ENCODE results near the gene MAP7D2. TPM values are rescaled to one million over a fixed set of nuclear protein-coding genes. Genes with fewer than 3 reads are reported as not detected.
A peak's percentile ranks its signal among the peaks of the same experiment; 100 is the strongest.

The MAP7D2 gene
- total RNA-seq, 2 experiments from 2014 or later: 0.43 to 0.50 TPM

DNA sequence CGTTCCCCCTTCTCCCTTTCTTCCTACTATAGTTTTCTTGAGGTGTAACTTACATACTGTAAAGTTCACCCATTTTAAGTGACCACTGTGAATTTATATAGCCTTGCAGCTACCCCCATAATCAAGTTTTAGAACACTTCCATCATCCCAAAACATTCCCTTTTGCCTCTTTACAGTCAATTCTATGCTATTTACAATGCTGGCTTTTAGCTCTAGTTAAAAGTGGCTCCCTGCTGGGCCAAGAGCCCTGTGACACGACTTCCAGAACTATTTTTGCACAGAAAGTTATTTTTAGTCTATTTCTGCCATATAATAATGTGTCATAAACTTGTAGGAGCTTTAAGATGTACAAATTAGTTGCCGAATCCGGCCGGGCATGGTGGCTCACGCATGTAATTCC, 26.9 kb downstream of the MAP7D2 start:
- Mint-ChIP-seq H3K4me3 (no peak overlapping the region), H3K27me3 (peaks cover 8% of the 10 kb centered on the region), H3K4me1 (no peaks in the 10 kb centered on the region), H3K9me3 (no peaks in the 10 kb centered on the region), H3K36me3 (ENCODE audit: low read depth) (no peaks in the 10 kb centered on the region), H3K27ac (no peak overlapping the region)
- ChIA-PET CTCF (no interaction called here), POLR2A (no interaction called here)
- no peak for DNase-seq

DNA sequence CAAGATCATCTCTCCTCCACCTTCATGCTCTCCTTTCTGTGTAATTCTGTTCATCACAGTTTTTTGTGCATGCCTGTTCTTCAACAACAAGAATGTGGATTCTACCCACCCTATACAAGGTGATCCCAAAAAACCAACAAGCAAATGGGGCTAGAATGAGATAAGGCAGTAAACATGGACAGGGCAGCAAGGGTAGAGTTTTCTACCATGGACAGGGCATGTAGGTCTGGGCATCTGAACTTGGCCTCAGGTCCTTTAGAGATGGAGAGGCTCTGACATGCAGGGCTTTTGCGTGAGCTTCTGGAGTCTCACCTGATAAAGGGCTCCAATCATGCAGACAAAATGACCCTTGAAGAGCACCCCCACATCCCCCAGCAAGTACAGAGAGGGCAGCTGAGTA, 36.4 kb downstream of the MAP7D2 start:
- Mint-ChIP-seq H3K27me3 (peaks cover 2% of the 10 kb centered on the region), H3K9me3 (no peaks in the 10 kb centered on the region), H3K27ac (no peak overlapping the region), H3K4me3 (no peak overlapping the region), H3K36me3 (ENCODE audit: low read depth) (no peaks in the 10 kb centered on the region), H3K4me1 (no peaks in the 10 kb centered on the region)
- POLR2A ChIA-PET: no interaction called here
- CTCF ChIA-PET: no interaction called here
- DNase-seq: no peak

DNA sequence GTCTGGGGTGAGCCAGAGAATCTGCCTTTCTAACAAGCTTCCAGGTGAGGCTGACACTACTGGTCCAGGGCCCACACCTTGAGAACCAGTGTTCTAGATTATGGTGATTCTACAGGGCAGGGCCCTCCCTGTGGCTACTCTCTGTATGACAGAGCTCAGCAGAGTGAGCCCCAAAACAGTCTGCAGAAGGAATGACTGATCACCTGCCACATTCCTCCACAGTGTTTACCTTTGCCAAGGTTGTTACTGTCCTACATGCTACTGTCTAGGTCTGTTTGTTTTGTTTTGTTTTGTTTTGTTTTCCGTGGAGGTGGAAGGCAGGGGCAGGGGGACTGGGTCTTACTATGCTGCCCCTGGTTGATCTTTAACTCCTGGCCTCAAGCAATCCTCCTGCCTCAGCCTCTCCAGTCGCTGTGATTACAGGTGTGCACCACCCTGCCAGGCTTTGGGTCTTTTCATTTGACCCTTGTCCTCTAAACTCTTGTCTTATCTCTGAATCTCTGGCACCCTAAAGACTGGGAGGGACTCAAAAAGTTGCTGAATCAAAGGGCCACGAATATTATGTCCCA, 45.1 kb downstream of the MAP7D2 start:
- Mint-ChIP-seq H3K4me3 (no peak overlapping the region), H3K27ac (no peak overlapping the region), H3K9me3 (no peaks in the 10 kb centered on the region), H3K4me1 (no peaks in the 10 kb centered on the region), H3K36me3 (ENCODE audit: low read depth) (no peaks in the 10 kb centered on the region), H3K27me3 (peaks cover 2% of the 10 kb centered on the region)
- ChIA-PET POLR2A (no interaction called here), CTCF (interaction anchor here (0.6 kb wide), 1 partner anchor 964 kb away, joined by 3 read pairs; no protein-coding TSS in a partner anchor)
- DNase-seq: no peak

DNA sequence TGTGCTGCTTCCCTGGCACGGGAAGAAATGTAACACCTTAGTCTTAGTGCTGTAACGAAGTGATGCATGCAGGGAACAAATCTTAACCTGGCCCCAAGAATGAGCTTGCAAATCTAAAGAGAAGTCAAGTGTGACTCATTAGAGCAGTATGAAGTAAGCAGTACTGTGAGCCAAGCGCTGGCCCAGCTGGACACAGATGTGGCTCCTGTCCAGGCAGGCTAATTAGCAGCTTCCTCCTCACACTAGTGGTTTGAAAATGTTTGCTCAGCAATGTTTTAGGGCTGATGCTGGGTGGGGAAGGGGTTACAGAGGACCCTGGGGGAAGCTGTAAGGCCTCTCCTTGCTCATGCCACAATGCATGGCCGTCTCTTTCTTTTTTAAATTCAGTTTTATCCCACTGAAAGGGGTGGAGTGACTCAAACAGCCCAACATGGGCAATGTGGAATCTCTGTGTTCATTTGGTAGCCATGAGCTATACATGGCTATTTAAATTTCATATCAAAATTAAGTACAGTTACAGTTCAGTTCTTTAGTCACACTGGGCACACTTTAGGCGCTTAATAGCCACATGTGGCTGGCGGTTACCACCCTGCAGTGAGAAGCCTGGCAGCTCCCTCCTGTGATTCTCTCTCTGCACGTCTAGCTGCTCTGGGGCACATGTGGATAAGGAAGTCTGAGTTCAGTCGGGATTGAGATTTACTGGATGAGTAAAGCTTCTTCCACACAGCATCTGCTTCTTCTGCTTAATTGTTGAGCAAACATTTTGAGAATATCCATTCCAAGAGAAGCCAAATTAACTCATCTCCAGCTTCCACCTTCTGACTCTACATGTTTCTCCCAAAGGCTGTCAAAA, 48.8 kb downstream of the MAP7D2 start:
- no peaks in the 10 kb centered on the region for H3K9me3 Mint-ChIP-seq
- POLR2A ChIA-PET: no interaction called here
- DNase-seq: no peak
- no peaks in the 10 kb centered on the region for H3K27me3 Mint-ChIP-seq
- H3K36me3 Mint-ChIP-seq (ENCODE audit: low read depth): no peaks in the 10 kb centered on the region
- H3K4me3 Mint-ChIP-seq: no peak overlapping the region
- H3K27ac Mint-ChIP-seq: no peak overlapping the region
- no peaks in the 10 kb centered on the region for H3K4me1 Mint-ChIP-seq
- CTCF ChIA-PET: interaction anchor here (0.9 to 1.6 kb wide), 3 partner anchors 23 to 474 kb away, joined by 3 to 15 read pairs (median 4); no protein-coding TSS in a partner anchor

DNA sequence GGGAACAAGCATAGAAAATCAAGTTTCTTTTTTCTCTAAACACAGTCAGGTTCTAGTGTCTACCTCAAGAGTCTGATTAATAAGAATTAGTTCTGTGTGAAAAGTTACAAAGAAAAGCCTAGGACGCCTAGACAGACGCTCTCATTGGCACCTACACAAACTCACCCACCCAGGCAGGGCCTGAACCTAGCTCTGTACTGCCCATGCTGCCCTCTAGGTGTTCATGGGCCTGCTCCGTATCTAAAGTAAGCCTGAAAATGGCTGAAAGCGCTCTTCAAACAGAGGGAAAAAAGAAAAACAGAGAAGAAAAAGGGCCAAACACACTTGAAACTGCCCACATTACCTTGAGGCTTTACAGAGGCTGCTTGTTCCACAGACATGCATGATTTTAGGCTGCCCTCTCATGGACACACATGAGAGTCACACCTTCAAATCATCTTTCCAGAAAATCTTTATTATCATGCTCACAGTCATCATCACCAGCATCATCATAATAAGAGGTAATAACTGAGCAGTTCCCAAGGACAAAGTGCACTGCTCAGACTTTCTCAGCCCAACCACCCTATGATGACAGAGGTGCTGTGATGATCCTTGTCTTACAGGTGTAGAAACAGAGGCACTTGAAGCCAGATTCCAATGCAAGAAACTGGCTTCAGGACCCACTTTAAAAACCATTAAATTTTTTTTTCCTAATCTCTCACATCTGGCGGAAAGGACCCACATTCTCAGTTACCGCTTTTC, 49.6 kb downstream of the MAP7D2 start:
- no peak overlapping the region for H3K27ac Mint-ChIP-seq
- POLR2A ChIA-PET: no interaction called here
- H3K9me3 Mint-ChIP-seq: no peaks in the 10 kb centered on the region
- DNase-seq: peak; percentile 18
- no peaks in the 10 kb centered on the region for H3K36me3 Mint-ChIP-seq (ENCODE audit: low read depth)
- no peaks in the 10 kb centered on the region for H3K4me1 Mint-ChIP-seq
- no peaks in the 10 kb centered on the region for H3K27me3 Mint-ChIP-seq
- CTCF ChIA-PET: interaction anchor here (0.7 to 1.9 kb wide), 4 partner anchors 51 to 474 kb away, joined by 3 to 15 read pairs (median 6); no protein-coding TSS in a partner anchor
- no peak overlapping the region for H3K4me3 Mint-ChIP-seq

DNA sequence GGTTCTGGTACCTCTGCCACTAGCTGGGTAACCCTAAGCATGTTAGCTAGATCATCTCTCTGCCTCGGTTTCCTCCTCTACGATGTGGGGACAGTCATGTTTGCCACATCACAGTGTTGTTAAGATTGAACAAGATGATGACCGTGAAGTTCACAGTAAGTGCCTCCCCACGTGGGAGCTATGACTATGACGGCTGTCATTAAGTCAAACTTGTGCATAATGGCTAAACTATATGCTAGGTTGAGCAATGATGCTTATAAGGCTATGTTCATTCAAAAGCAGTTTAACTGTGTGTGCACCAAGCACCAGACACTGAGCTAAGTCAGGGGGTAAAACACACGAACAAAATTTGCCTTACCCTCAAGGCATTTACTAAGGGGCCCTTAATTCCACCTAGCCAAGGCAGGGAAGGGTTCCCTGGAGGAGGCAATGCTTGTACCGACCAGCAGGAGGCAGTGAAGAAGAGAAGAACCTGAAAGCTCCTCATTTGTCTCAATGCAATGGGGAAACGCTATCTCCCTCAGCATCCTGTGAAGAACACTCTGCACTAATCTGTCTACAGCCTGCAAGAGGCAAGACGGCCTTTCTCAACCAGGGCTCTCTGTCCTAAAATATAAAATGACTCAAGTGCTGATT, 52.9 kb downstream of the MAP7D2 start:
- Mint-ChIP-seq H3K36me3 (ENCODE audit: low read depth) (no peaks in the 10 kb centered on the region), H3K9me3 (no peaks in the 10 kb centered on the region), H3K27me3 (no peaks in the 10 kb centered on the region), H3K27ac (no peak overlapping the region), H3K4me3 (no peak overlapping the region), H3K4me1 (peaks cover 17% of the 10 kb centered on the region)
- ChIA-PET CTCF (interaction anchor here (1.5 kb wide), 1 partner anchor 159 kb away, joined by 7 read pairs; no protein-coding TSS in a partner anchor), POLR2A (no interaction called here)
- no peak for DNase-seq

DNA sequence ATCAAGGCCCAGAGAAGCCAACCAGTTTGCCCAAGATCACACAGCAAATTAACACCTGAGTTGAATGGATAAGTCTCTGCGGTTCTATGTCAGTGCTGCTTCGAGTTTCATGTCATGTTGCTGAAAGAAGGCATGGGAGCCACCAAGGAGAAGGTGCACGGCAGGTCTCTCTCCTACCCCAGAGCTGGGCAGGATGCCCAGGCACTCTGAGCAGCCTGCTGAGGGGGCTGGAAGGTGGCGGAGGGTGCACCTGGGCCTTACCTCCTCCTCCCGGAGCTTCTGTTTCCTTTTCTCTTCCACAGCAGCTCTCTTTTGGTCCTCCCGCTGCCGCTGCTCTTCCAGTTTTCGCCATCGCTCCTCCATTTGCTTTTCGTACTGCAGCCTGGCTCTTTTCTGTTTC, 53.6 kb downstream of the MAP7D2 start:
- Mint-ChIP-seq H3K9me3 (no peaks in the 10 kb centered on the region), H3K27me3 (peaks cover 2% of the 10 kb centered on the region), H3K4me1 (peaks cover 17% of the 10 kb centered on the region), H3K27ac (no peak overlapping the region), H3K36me3 (ENCODE audit: low read depth) (no peaks in the 10 kb centered on the region), H3K4me3 (no peak overlapping the region)
- CTCF ChIA-PET: interaction anchor here (1.5 kb wide), 1 partner anchor 158 kb away, joined by 7 read pairs; no protein-coding TSS in a partner anchor
- no peak for DNase-seq
- POLR2A ChIA-PET: no interaction called here

DNA sequence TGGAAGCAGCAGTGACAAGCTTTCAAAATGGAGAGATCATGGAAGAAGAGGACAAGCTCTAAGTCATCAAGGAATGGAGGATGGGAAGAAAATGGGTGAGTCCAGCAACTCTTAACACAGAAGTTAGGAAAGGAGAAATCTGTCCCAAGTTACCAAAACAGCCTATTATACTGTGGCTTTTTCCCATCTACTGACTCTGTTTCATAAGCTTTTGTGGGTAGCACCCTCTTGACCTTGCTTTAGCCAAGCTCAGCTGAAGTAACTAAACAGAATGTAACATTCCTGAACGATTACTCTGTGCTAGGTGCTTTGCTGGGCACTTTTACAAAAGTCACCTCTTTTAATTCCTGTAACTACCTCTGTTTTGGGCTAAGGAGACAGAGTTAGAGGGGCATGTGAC, 54.9 kb downstream of the MAP7D2 start:
- CTCF ChIA-PET: interaction anchor here (0.9 to 1.7 kb wide), 2 partner anchors 70 to 156 kb away, joined by 3 to 9 read pairs; no protein-coding TSS in a partner anchor
- Mint-ChIP-seq H3K9me3 (no peaks in the 10 kb centered on the region), H3K4me3 (no peak overlapping the region), H3K36me3 (ENCODE audit: low read depth) (no peaks in the 10 kb centered on the region), H3K27me3 (peaks cover 2% of the 10 kb centered on the region), H3K4me1 (peaks cover 17% of the 10 kb centered on the region), H3K27ac (no peak overlapping the region)
- DNase-seq: no peak
- POLR2A ChIA-PET: no interaction called here

DNA sequence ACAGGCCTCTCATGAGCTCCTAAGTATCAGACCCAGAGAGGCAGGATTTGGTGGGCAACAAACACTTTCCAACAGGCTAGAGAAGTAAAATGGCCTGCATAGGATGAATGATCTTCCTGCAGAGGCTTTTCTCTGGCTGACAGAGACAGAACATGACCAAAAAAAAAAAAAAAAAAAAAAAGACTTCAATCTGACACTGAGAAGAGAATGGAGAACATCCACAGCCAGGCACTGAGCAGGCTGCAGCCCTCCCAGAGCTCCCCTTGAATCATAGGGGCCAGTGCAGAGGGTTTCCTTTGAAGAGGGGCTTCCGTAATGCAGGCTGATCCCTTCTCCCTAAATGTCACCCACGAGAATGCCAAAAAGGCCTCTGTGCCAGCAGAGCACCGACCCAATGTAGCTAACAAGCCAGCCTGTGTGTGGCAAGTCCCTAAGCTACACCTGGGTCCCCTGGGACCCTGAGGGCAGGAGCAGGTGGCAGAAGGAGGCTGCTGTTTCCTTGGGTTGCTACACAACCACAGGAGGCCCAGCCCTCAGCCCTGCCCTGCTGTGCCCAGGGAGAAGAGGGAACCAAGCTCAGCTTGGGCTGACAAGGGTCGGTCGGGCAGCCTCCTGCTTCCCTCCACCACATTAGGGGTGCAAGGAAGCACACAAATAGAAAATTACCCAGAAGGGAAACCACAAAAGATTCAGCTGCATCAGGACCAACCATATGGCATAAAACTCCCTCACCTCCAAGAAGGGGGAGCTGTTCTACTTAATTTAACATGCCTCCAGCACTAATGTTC, 55.6 kb downstream of the MAP7D2 start:
- DNase-seq: no peak
- ChIA-PET CTCF (interaction anchor here (0.9 to 1.7 kb wide), 2 partner anchors 70 to 156 kb away, joined by 3 to 9 read pairs; no protein-coding TSS in a partner anchor), POLR2A (no interaction called here)
- Mint-ChIP-seq H3K4me3 (no peak overlapping the region), H3K9me3 (no peaks in the 10 kb centered on the region), H3K36me3 (ENCODE audit: low read depth) (no peaks in the 10 kb centered on the region), H3K27ac (no peak overlapping the region), H3K27me3 (peaks cover 2% of the 10 kb centered on the region), H3K4me1 (peaks cover 17% of the 10 kb centered on the region)

DNA sequence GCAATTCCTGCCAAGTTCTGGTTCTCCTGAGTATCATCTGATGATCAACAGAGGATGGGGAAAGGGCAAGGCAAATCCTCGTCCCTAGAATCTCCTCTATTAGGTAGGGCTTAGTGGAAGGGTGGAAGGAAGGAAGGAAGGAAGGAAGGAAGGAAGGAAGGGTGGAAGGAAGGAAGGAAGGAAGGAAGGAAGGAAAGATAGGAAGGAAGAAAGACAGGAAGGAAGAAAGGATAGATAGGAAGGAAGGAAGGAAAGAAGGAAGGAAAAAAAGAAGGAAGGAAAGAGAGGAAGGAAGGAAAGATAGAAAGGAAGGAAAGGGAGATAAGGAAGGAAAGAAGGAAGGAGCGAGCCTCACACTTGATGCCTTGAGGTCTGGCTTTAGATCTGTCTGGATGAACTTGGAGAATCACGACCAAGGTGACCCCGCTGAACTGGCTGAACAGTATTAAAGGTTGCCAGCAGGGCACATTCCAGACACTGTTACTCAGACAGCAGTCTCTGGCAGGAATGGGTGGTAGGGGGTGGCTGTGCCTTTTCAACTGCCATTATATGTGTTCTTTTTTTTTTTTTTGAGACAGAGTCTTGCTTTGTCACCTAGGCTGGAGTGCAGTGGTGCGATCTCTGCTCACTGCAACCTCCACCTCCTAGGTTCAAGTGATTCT, 57.1 kb downstream of the MAP7D2 start:
- peaks cover 2% of the 10 kb centered on the region for H3K27me3 Mint-ChIP-seq
- no peak overlapping the region for H3K27ac Mint-ChIP-seq
- H3K36me3 Mint-ChIP-seq (ENCODE audit: low read depth): no peaks in the 10 kb centered on the region
- ChIA-PET POLR2A (no interaction called here), CTCF (interaction anchor here (1.3 kb wide), 1 partner anchor 9 kb away, joined by 3 read pairs; no protein-coding TSS in a partner anchor)
- H3K9me3 Mint-ChIP-seq: no peaks in the 10 kb centered on the region
- no peak overlapping the region for H3K4me3 Mint-ChIP-seq
- DNase-seq: no peak
- H3K4me1 Mint-ChIP-seq: peaks cover 17% of the 10 kb centered on the region

DNA sequence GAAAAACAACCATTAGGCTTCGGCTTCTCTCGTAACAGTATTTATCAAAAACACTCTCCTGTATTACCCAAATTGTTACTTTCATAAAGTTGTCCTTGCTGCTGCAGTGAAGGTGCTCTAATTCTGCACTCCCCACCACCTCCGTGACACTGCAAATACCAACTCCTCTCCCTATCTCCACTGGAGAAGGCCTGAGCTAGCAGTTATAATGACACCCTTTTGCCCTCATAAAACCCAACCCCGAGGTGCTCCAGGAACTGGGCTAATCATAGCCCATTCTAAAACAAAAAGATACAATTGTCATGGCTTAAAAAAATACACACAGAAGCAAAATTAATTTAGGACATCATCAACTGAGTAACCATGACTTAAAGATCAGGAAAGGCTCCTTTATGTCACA, 59.2 kb downstream of the MAP7D2 start:
- H3K9me3 Mint-ChIP-seq: no peaks in the 10 kb centered on the region
- no peak overlapping the region for H3K4me3 Mint-ChIP-seq
- H3K4me1 Mint-ChIP-seq: peaks cover 17% of the 10 kb centered on the region
- peaks cover 2% of the 10 kb centered on the region for H3K27me3 Mint-ChIP-seq
- no peak for DNase-seq
- H3K27ac Mint-ChIP-seq: no peak overlapping the region
- ChIA-PET CTCF (no interaction called here), POLR2A (no interaction called here)
- H3K36me3 Mint-ChIP-seq (ENCODE audit: low read depth): no peaks in the 10 kb centered on the region

DNA sequence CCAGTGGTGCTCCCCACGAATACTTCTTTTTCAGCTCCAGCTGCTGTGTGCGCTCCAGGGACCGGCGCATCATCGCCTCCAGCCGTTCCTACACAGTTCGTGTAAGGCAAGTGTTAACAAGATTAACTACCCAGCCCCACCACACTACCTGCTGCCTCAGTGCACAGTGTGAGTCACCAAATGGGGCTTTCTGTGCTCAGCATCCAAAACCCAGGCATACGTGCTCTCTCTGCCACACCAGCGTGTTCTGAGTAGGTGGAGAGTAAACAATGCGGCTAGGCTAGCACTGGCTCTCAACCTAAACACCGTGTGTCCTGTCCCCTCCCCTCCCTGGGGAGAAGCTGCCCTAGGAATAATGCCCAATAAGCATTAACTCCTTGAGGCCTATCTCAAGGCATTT, 60.0 kb downstream of the MAP7D2 start:
- no peak for DNase-seq
- peaks cover 2% of the 10 kb centered on the region for H3K27me3 Mint-ChIP-seq
- H3K36me3 Mint-ChIP-seq (ENCODE audit: low read depth): no peaks in the 10 kb centered on the region
- no peak overlapping the region for H3K4me3 Mint-ChIP-seq
- H3K4me1 Mint-ChIP-seq: peaks cover 13% of the 10 kb centered on the region
- H3K27ac Mint-ChIP-seq: no peak overlapping the region
- no peaks in the 10 kb centered on the region for H3K9me3 Mint-ChIP-seq
- ChIA-PET POLR2A (no interaction called here), CTCF (no interaction called here)

Measured in activated CD4-positive, alpha-beta memory T cell treated with anti-CD3 and anti-CD28 coated beads, Interleukin-2, amount 10 ng/mL, durations not matched to agents 7 days and 5 days (primary cell).